WTC11 (cell line): ENCODE data around the gene MUC6. TPM values are rescaled to one million over a fixed set of nuclear protein-coding genes. Genes with fewer than 3 reads are reported as not detected.

Experiments used
- ATAC-seq: fragments of 200-7000 bp; cut with Tn5 transposase; 2 replicates; pipeline ENCODE4 v1.10.0; 2021; ENCODE audit warnings: mild to moderate bottlenecking, moderate library complexity
- CTCF ChIA-PET: fragments of 300-600 bp; sonication (Branson Sonifier 250); formaldehyde crosslinking; loops from one replicate; lab custom pipeline; 2021; ENCODE audit warnings: antibody characterized with exemption; lab: Charles Lee
- POLR2A ChIA-PET: fragments of 350-600 bp; sonication (Branson Sonifier 250); formaldehyde crosslinking; loops from one replicate; lab custom pipeline; 2021; ENCODE audit warnings: antibody characterized with exemption; lab: Charles Lee
- DNase-seq: peaks from one replicate; pipeline ENCODE4 v3.0.0; 2021; ENCODE audit warnings: low spot score
- H3K27ac Mint-ChIP-seq: 2 replicates; pipeline ENCODE4 v1.8.0; 2021; ENCODE audit warnings: mixed read lengths
- H3K27me3 Mint-ChIP-seq: 2 replicates; pipeline ENCODE4 v1.8.0; 2021; ENCODE audit warnings: low read depth, mild to moderate bottlenecking, moderate library complexity, mixed read lengths
- H3K36me3 Mint-ChIP-seq: 2 replicates; pipeline ENCODE4 v1.8.0; 2021; ENCODE audit warnings: mixed read lengths
- H3K4me1 Mint-ChIP-seq: 2 replicates; pipeline ENCODE4 v1.8.0; 2022; ENCODE audit warnings: mixed read lengths
- H3K4me3 Mint-ChIP-seq: 2 replicates; pipeline ENCODE4 v1.8.0; 2021; ENCODE audit warnings: mild to moderate bottlenecking, moderate library complexity, mixed read lengths
- H3K9me3 Mint-ChIP-seq: 2 replicates; pipeline ENCODE4 v1.8.0; 2021; ENCODE audit warnings: mixed read lengths
- ATF1 ChIP-seq: sonication (generic); formaldehyde crosslinking; IDR thresholded peaks from 2 replicates; pipeline ENCODE4 v1.8.1; 2023; ENCODE audit warnings: mild to moderate bottlenecking, moderate library complexity, missing genetic modification reagents
- ESRRA ChIP-seq: sonication (generic); formaldehyde crosslinking; IDR thresholded peaks from 2 replicates; pipeline ENCODE4 v1.8.1; 2022; ENCODE audit warnings: mild to moderate bottlenecking, missing genetic modification reagents, borderline replicate concordance
- FOXJ3 ChIP-seq: sonication (generic); formaldehyde crosslinking; IDR thresholded peaks from 2 replicates; pipeline ENCODE4 v1.9.0; 2021; ENCODE audit warnings: missing genetic modification reagents, mild to moderate bottlenecking, borderline replicate concordance
- FOXK1 ChIP-seq: sonication (generic); formaldehyde crosslinking; IDR thresholded peaks from 2 replicates; pipeline ENCODE4 v1.8.0; 2022; ENCODE audit warnings: mild to moderate bottlenecking, moderate library complexity, missing genetic modification reagents
- NR3C1 ChIP-seq: sonication (generic); formaldehyde crosslinking; conservative IDR thresholded peaks from 2 replicates; pipeline ENCODE4 v1.8.1; 2023; ENCODE audit warnings: low read depth, mild to moderate bottlenecking, missing genetic modification reagents
- SMAD3 ChIP-seq: sonication (generic); formaldehyde crosslinking; IDR thresholded peaks from 2 replicates; pipeline ENCODE4 v1.8.0; 2022; ENCODE audit warnings: missing genetic modification reagents, mild to moderate bottlenecking, borderline replicate concordance
- TEAD4 ChIP-seq: sonication (generic); formaldehyde crosslinking; IDR thresholded peaks from 2 replicates; pipeline ENCODE4 v1.8.0; 2022; ENCODE audit warnings: mild to moderate bottlenecking, missing genetic modification reagents
- ZNF219 ChIP-seq: sonication (generic); formaldehyde crosslinking; IDR thresholded peaks from 2 replicates; pipeline ENCODE4 v1.8.0; 2023; ENCODE audit warnings: missing genetic modification reagents, mild to moderate bottlenecking, borderline replicate concordance
- ZNF423 ChIP-seq: fragments of 250-450 bp; sonication (Bioruptor Pico); IDR thresholded peaks from 2 replicates; pipeline ENCODE4 v2.1.2; 2022; ENCODE audit warnings: mild to moderate bottlenecking, moderate library complexity
- total RNA-seq: library from RNA; stranded (reverse); gene quantifications from 3 replicates; pipeline ENCODE4 v1.2.3, GENCODE V29; 2021
- TF ChIP-seq, protein P1 (sequence below): fragments of 250-450 bp; sonication (Bioruptor Pico); IDR thresholded peaks from 2 replicates; pipeline ENCODE4 v1.9.0; 2021; ENCODE audit warnings: moderate library complexity, mild to moderate bottlenecking, inconsistent platforms, borderline replicate concordance
- TF ChIP-seq, protein P2 (sequence below): sonication (generic); formaldehyde crosslinking; IDR thresholded peaks from 2 replicates; pipeline ENCODE4 v1.8.0; 2023; ENCODE audit warnings: missing genetic modification reagents
- TF ChIP-seq, protein P3 (sequence below): sonication (generic); formaldehyde crosslinking; IDR thresholded peaks from 2 replicates; pipeline ENCODE4 v1.8.1; 2023; ENCODE audit warnings: mild to moderate bottlenecking, missing genetic modification reagents
- TF ChIP-seq, protein P4 (sequence below): sonication (generic); formaldehyde crosslinking; IDR thresholded peaks from 2 replicates; pipeline ENCODE4 v1.8.1; 2022; ENCODE audit warnings: mild to moderate bottlenecking, moderate library complexity, missing genetic modification reagents
- TF ChIP-seq, protein P5 (sequence below): sonication (generic); formaldehyde crosslinking; IDR thresholded peaks from 2 replicates; pipeline ENCODE4 v1.8.0; 2023; ENCODE audit warnings: missing genetic modification reagents, mild to moderate bottlenecking, borderline replicate concordance
- TF ChIP-seq, protein P6 (sequence below): sonication (generic); formaldehyde crosslinking; IDR thresholded peaks from 2 replicates; pipeline ENCODE4 v1.8.0; 2022; ENCODE audit warnings: mild to moderate bottlenecking, missing genetic modification reagents
- TF ChIP-seq, protein P7 (sequence below): fragments of 250-450 bp; sonication (Bioruptor Pico); IDR thresholded peaks from 2 replicates; pipeline ENCODE4 v1.9.0; 2021; ENCODE audit warnings: mild to moderate bottlenecking
- TF ChIP-seq, protein P8 (sequence below): sonication (generic); formaldehyde crosslinking; conservative IDR thresholded peaks from 2 replicates; pipeline ENCODE4 v1.8.1; 2022; ENCODE audit warnings: mild to moderate bottlenecking, missing genetic modification reagents

Gene MUC6
- total RNA-seq, 1 experiment from 2014 or later, result 0.13 TPM

DNA sequence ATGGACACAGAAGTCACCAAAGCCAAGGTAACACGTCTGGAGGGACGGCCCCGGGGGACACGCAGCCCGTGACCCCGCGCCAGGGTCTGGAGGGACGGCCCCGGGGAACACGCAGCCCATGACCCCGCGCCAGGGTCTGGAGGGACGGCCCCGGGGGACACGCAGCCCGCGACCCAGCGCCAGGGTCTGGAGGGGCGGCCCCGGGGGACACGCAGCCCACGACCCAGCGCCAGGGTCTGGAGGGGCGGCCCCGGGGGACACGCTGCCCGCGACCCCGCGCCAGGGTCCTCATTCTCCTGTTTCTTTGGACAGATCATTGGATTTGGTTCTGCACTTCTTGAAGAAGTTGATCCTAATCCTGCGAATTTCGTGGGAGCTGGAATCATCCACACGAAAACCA lies 27.1 kb downstream of the MUC6 start (continued):
- TF ChIP-seq ESRRA (CRISPR knock-in tag) (no peak), FOXJ3 (CRISPR knock-in tag) (no peak), ZNF423 (CRISPR knock-in tag) (no peak)
- TF ChIP-seq, protein P1, sequence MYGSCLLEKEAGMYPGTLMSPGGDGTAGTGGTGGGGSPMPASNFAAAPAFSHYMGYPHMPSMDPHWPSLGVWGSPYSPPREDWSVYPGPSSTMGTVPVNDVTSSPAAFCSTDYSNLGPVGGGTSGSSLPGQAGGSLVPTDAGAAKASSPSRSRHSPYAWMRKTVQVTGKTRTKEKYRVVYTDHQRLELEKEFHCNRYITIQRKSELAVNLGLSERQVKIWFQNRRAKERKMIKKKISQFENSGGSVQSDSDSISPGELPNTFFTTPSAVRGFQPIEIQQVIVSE (CRISPR knock-in tag), result no peak
- TF ChIP-seq, protein P2, sequence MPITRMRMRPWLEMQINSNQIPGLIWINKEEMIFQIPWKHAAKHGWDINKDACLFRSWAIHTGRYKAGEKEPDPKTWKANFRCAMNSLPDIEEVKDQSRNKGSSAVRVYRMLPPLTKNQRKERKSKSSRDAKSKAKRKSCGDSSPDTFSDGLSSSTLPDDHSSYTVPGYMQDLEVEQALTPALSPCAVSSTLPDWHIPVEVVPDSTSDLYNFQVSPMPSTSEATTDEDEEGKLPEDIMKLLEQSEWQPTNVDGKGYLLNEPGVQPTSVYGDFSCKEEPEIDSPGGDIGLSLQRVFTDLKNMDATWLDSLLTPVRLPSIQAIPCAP (CRISPR knock-in tag), result no peak
- TF ChIP-seq, protein P3, sequence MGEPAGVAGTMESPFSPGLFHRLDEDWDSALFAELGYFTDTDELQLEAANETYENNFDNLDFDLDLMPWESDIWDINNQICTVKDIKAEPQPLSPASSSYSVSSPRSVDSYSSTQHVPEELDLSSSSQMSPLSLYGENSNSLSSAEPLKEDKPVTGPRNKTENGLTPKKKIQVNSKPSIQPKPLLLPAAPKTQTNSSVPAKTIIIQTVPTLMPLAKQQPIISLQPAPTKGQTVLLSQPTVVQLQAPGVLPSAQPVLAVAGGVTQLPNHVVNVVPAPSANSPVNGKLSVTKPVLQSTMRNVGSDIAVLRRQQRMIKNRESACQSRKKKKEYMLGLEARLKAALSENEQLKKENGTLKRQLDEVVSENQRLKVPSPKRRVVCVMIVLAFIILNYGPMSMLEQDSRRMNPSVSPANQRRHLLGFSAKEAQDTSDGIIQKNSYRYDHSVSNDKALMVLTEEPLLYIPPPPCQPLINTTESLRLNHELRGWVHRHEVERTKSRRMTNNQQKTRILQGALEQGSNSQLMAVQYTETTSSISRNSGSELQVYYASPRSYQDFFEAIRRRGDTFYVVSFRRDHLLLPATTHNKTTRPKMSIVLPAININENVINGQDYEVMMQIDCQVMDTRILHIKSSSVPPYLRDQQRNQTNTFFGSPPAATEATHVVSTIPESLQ, result no peak
- TF ChIP-seq, protein P4, sequence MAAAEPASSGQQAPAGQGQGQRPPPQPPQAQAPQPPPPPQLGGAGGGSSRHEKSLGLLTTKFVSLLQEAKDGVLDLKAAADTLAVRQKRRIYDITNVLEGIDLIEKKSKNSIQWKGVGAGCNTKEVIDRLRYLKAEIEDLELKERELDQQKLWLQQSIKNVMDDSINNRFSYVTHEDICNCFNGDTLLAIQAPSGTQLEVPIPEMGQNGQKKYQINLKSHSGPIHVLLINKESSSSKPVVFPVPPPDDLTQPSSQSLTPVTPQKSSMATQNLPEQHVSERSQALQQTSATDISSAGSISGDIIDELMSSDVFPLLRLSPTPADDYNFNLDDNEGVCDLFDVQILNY (CRISPR knock-in tag), result no peak

DNA sequence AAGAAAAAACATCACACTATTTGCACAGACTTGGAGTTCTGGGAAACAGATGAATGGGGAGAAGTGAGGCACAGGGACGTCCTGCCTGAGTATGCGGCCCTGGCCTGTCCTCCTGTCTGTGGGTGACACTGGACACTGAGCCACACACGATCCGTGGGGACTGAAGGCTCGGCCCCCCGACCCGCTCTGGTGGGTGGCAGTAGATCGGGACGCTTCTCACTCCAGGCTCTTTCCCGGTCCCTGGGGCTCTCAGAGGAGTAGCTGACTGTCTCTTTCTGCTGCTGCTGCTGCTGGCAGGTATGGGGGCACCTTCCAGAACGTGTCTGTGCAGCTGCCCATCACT lies 27.7 kb downstream of the MUC6 start:
- H3K4me1 Mint-ChIP-seq, result no peaks in the 10 kb centered on the region
- peaks cover 23% of the 10 kb centered on the region for H3K36me3 Mint-ChIP-seq
- DNase-seq (no peak), ATAC-seq (no peak)
- no peak overlapping the region for H3K27ac Mint-ChIP-seq
- no peaks in the 10 kb centered on the region for H3K27me3 Mint-ChIP-seq
- no peak overlapping the region for H3K4me3 Mint-ChIP-seq
- CTCF ChIA-PET, result no interaction called here
- H3K9me3 Mint-ChIP-seq, result no peaks in the 10 kb centered on the region
- POLR2A ChIA-PET, result no interaction called here
- TF ChIP-seq, protein P5, sequence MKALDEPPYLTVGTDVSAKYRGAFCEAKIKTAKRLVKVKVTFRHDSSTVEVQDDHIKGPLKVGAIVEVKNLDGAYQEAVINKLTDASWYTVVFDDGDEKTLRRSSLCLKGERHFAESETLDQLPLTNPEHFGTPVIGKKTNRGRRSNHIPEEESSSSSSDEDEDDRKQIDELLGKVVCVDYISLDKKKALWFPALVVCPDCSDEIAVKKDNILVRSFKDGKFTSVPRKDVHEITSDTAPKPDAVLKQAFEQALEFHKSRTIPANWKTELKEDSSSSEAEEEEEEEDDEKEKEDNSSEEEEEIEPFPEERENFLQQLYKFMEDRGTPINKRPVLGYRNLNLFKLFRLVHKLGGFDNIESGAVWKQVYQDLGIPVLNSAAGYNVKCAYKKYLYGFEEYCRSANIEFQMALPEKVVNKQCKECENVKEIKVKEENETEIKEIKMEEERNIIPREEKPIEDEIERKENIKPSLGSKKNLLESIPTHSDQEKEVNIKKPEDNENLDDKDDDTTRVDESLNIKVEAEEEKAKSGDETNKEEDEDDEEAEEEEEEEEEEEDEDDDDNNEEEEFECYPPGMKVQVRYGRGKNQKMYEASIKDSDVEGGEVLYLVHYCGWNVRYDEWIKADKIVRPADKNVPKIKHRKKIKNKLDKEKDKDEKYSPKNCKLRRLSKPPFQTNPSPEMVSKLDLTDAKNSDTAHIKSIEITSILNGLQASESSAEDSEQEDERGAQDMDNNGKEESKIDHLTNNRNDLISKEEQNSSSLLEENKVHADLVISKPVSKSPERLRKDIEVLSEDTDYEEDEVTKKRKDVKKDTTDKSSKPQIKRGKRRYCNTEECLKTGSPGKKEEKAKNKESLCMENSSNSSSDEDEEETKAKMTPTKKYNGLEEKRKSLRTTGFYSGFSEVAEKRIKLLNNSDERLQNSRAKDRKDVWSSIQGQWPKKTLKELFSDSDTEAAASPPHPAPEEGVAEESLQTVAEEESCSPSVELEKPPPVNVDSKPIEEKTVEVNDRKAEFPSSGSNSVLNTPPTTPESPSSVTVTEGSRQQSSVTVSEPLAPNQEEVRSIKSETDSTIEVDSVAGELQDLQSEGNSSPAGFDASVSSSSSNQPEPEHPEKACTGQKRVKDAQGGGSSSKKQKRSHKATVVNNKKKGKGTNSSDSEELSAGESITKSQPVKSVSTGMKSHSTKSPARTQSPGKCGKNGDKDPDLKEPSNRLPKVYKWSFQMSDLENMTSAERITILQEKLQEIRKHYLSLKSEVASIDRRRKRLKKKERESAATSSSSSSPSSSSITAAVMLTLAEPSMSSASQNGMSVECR (CRISPR knock-in tag), result no peak
- TF ChIP-seq, protein P6, sequence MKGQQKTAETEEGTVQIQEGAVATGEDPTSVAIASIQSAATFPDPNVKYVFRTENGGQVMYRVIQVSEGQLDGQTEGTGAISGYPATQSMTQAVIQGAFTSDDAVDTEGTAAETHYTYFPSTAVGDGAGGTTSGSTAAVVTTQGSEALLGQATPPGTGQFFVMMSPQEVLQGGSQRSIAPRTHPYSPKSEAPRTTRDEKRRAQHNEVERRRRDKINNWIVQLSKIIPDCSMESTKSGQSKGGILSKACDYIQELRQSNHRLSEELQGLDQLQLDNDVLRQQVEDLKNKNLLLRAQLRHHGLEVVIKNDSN, result no peak
- no peak for TF ChIP-seq FOXK1 (CRISPR knock-in tag)
- no peak for TF ChIP-seq ZNF219 (CRISPR knock-in tag)
- no peak for TF ChIP-seq ATF1 (CRISPR knock-in tag)
- TF ChIP-seq FOXJ3 (CRISPR knock-in tag), result no peak
- TF ChIP-seq, protein P7, sequence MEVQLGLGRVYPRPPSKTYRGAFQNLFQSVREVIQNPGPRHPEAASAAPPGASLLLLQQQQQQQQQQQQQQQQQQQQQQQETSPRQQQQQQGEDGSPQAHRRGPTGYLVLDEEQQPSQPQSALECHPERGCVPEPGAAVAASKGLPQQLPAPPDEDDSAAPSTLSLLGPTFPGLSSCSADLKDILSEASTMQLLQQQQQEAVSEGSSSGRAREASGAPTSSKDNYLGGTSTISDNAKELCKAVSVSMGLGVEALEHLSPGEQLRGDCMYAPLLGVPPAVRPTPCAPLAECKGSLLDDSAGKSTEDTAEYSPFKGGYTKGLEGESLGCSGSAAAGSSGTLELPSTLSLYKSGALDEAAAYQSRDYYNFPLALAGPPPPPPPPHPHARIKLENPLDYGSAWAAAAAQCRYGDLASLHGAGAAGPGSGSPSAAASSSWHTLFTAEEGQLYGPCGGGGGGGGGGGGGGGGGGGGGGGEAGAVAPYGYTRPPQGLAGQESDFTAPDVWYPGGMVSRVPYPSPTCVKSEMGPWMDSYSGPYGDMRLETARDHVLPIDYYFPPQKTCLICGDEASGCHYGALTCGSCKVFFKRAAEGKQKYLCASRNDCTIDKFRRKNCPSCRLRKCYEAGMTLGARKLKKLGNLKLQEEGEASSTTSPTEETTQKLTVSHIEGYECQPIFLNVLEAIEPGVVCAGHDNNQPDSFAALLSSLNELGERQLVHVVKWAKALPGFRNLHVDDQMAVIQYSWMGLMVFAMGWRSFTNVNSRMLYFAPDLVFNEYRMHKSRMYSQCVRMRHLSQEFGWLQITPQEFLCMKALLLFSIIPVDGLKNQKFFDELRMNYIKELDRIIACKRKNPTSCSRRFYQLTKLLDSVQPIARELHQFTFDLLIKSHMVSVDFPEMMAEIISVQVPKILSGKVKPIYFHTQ (CRISPR knock-in tag), result no peak
- no peak for TF ChIP-seq TEAD4
- TF ChIP-seq, protein P4 (CRISPR knock-in tag), result no peak
- TF ChIP-seq, protein P8, sequence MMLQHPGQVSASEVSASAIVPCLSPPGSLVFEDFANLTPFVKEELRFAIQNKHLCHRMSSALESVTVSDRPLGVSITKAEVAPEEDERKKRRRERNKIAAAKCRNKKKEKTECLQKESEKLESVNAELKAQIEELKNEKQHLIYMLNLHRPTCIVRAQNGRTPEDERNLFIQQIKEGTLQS (CRISPR knock-in tag), result no peak
- TF ChIP-seq, protein P3, result no peak
- no peak for TF ChIP-seq SMAD3 (CRISPR knock-in tag)
- TF ChIP-seq NR3C1, result no peak
